A673 (cell line): ENCODE results near the gene ICAM4. TPM values are rescaled to one million over a fixed set of nuclear protein-coding genes. Genes with fewer than 3 reads are reported as not detected.

ENCODE experiments used
- BruUV-seq: library from RNA; stranded (reverse); fragments of 400-500 nt; replicated peaks from 2 replicates; lab custom pipeline; 2021; lab: Mats Ljungman, UMichigan
- CTCF ChIA-PET: fragments of 300-600 bp; sonication (Branson Sonifier 250); formaldehyde crosslinking; loops from one replicate; lab custom pipeline; 2022; ENCODE audit warnings: antibody characterized with exemption; lab: Charles Lee
- POLR2A ChIA-PET: fragments of 300-600 bp; sonication (Branson Sonifier 250); formaldehyde crosslinking; loops from one replicate; lab custom pipeline; 2022; ENCODE audit warnings: antibody characterized with exemption; ENCODE audit not compliant: low non-redundant PET; lab: Charles Lee
- DNase-seq: peaks from one replicate; pipeline ENCODE4 v3.0.0-alpha.2; 2015; ENCODE audit warnings: low spot score
- H3K27ac ChIP-seq: fragments of 200-600 bp; sonication (generic); 2 replicates; pipeline ENCODE4 v1.5.1; 2016; ENCODE audit warnings: mixed run types, low read depth, mild to moderate bottlenecking, mixed read lengths, antibody characterized with exemption, low read length; ENCODE audit not compliant: poor library complexity, severe bottlenecking
- H3K27me3 ChIP-seq: fragments of 200-600 bp; sonication (generic); replicated peaks from 2 replicates; pipeline ENCODE4 v1.6.1; 2017; ENCODE audit warnings: mixed run types, low read depth, mild to moderate bottlenecking, mixed read lengths, antibody characterized with exemption, low read length; ENCODE audit not compliant: insufficient read depth, poor library complexity
- H3K36me3 ChIP-seq: fragments of 200-600 bp; sonication (generic); 2 replicates; pipeline ENCODE4 v1.6.1; 2016; ENCODE audit warnings: mixed run types, mild to moderate bottlenecking, mixed read lengths, antibody characterized with exemption, low read length; ENCODE audit not compliant: insufficient read depth, poor library complexity, severe bottlenecking
- H3K4me1 ChIP-seq: fragments of 200-600 bp; sonication (generic); 2 replicates; pipeline ENCODE4 v1.6.1; 2017; ENCODE audit warnings: mixed run types, mild to moderate bottlenecking, mixed read lengths, antibody characterized with exemption, low read length; ENCODE audit not compliant: insufficient read depth, poor library complexity, severe bottlenecking
- H3K4me3 ChIP-seq: fragments of 200-600 bp; sonication (generic); 2 replicates; pipeline ENCODE4 v1.5.1; 2016; ENCODE audit warnings: low read depth, mixed run types, mild to moderate bottlenecking, mixed read lengths, low read length; ENCODE audit not compliant: poor library complexity, severe bottlenecking
- H3K9me3 ChIP-seq: fragments of 200-600 bp; sonication (generic); 2 replicates; pipeline ENCODE4 v1.6.1; 2016; ENCODE audit warnings: mixed run types, low read depth, mild to moderate bottlenecking, mixed read lengths, antibody characterized with exemption, low read length; ENCODE audit not compliant: poor library complexity, severe bottlenecking
- EZH2 ChIP-seq: fragments of 200-600 bp; sonication (generic); IDR thresholded peaks from 2 replicates; pipeline ENCODE4 v1.6.1; 2017; ENCODE audit warnings: borderline replicate concordance, low read depth, mild to moderate bottlenecking, mixed read lengths, antibody characterized with exemption, low read length; ENCODE audit not compliant: poor library complexity, severe bottlenecking
- intact Hi-C: fragments of 100-400 bp; cut with micrococcal nuclease; formaldehyde crosslinking; loops from one replicate; pipeline ENCODE4 v1.10.0; 2022; ENCODE audit not compliant: unreplicated experiment
- total RNA-seq: library from RNA; stranded (reverse); gene quantifications from 2 replicates; pipeline ENCODE4 v1.2.3, GENCODE V29; 2021
- TF ChIP-seq, protein P1 (sequence below): fragments of 300-800, 200-600 bp; sonication (generic); conservative IDR thresholded peaks from 2 replicates; pipeline ENCODE4 v1.5.1; 2017; ENCODE audit warnings: low read depth, mild to moderate bottlenecking, antibody characterized with exemption, low read length, moderate library complexity, mixed read lengths

ICAM4 gene
- total RNA-seq, 1 experiment from 2014 or later, result 0.58 TPM

DNA sequence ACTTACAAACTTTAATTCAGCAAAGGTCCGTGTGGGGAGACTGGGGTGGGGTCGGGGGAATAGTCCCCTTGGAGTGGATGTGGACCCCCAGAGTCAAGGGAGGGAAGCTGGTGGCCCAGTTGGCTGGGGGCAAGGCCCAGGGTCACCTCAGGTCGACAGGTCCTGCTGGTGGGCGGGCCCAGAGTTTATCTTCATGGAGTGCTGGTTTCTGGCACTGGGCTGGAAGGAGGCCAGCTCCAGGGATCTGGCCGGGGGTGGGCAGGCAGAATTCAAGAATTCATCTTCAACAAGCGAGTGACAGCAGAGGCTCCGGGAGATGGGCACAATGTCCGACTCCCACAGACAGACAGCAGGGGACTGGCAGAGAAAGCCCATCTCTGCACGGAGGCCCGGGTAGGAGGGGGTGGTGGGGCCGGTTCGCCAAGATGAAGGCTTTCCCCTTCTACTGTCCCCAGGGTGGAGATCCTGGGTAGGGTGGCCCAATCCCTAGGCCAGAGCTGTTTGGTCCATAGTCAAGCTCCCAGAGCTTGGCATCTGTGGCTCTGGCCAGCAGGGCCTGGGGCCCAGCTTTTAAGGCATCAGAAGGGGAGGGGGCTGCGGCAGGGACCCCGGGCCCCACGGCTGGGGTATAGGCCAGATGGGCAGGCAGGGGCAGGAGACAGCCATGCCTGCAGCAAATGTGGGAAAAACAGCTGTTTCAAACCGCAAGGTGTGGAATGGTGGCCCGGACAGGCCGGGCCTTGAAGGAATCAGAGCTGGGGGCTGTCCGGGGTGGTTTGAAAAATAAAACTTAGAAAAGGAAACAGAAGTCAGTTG, 29.7 kb downstream of the ICAM4 start:
- POLR2A ChIA-PET, result no interaction called here
- intact Hi-C loops, result no loop called here
- H3K4me1 ChIP-seq, result peaks cover 5% of the 10 kb centered on the region
- CTCF ChIA-PET, result no interaction called here
- peak overlapping the region; percentile 75 for H3K4me3 ChIP-seq
- DNase-seq, result no peak
- no peaks in the 10 kb centered on the region for H3K9me3 ChIP-seq
- peak overlapping the region; percentile 68 for H3K27ac ChIP-seq
- no peak for TF ChIP-seq EZH2
- TF ChIP-seq, protein P1, sequence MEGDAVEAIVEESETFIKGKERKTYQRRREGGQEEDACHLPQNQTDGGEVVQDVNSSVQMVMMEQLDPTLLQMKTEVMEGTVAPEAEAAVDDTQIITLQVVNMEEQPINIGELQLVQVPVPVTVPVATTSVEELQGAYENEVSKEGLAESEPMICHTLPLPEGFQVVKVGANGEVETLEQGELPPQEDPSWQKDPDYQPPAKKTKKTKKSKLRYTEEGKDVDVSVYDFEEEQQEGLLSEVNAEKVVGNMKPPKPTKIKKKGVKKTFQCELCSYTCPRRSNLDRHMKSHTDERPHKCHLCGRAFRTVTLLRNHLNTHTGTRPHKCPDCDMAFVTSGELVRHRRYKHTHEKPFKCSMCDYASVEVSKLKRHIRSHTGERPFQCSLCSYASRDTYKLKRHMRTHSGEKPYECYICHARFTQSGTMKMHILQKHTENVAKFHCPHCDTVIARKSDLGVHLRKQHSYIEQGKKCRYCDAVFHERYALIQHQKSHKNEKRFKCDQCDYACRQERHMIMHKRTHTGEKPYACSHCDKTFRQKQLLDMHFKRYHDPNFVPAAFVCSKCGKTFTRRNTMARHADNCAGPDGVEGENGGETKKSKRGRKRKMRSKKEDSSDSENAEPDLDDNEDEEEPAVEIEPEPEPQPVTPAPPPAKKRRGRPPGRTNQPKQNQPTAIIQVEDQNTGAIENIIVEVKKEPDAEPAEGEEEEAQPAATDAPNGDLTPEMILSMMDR, result no peak
- H3K36me3 ChIP-seq, result peaks cover 45% of the 10 kb centered on the region
- TSS peak; percentile 64 for BruUV-seq
- H3K27me3 ChIP-seq, result no peaks in the 10 kb centered on the region

DNA sequence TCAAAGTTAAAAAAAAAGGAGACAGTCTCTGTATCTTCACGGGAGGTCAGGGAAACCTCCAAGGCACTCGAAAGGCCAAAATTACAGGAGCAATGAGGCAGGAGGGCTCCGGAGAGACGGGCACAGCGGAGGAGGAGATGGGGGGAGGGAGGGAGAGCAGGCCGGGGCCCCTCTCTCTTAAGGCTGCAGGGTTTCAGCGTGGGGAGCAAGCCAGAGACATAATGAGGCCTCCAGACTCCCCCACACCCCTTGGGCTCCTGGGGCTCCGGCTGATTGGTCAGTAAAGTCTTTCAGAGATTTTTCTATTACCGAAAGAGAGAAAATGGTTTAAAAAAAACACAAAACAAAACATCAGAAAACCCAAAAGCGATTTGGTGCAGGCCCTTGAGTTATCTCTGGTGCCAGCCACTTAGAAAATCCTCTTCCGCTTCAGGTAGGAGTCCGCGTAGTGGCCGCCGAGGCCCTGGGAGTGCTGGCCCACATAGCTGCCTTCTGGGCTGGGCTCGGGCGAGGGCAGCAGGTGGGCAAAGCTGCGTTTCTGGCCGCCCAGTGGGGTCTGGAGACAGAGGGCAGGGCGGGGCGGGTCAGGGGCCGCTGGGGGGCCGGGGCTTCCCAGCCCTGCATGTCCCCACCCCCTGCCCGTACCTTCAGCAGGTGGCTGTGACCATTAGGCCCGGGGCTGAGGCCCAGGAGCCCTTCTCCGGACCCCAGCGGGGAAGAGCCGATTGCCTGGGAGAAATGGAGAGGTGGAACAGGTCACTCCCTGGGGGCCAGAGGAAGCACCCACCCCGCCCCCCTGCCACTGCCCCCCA, 30.5 kb downstream of the ICAM4 start:
- ChIA-PET CTCF (no interaction called here), POLR2A (no interaction called here)
- intact Hi-C loops, result no loop called here
- Histone ChIP-seq H3K4me3 (no peak overlapping the region), H3K36me3 (peaks cover 53% of the 10 kb centered on the region), H3K27ac (no peak overlapping the region), H3K9me3 (no peaks in the 10 kb centered on the region), H3K27me3 (no peaks in the 10 kb centered on the region), H3K4me1 (peaks cover 5% of the 10 kb centered on the region)
- no peak for DNase-seq
- BruUV-seq, result no TSS peak
- TF ChIP-seq, protein P1, result no peak
- no peak for TF ChIP-seq EZH2

DNA sequence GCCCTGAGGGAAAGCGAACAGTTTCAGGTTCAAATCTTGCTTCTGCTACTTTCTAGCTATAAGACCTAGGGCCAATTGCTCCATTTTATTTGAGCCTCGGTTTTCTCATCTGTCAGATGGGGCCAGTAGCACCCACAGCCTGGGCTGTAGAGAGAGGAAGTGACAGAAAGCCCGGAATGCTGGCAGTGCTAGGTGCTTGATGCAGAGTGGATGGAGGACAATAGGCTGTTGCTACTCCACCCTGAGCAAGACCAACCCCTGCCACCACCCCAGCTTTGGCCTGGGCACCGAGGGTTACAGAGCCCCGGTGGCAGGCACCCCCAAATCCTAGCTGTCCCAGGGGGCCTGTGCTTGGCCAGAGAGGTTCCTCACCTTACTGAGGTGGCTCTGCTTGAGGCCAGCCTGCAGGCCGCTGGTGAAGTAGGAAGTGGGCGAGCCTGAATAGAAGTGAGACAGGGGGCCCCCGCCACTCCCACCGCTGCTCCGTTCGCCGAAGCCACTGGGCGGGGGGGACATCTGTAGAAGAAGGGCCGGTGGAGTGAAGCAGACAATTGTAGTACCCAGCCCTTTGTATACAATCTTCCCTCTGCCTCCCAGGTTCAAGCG, 31.2 kb downstream of the ICAM4 start:
- CTCF ChIA-PET, result no interaction called here
- BruUV-seq, result no TSS peak

More for the DNA sequence above, 31.2 kb downstream of the ICAM4 start:
- Histone ChIP-seq H3K27ac (no peak overlapping the region), H3K27me3 (no peaks in the 10 kb centered on the region), H3K4me3 (no peak overlapping the region), H3K4me1 (peaks cover 5% of the 10 kb centered on the region), H3K36me3 (peaks cover 60% of the 10 kb centered on the region), H3K9me3 (no peaks in the 10 kb centered on the region)
- no peak for DNase-seq
- TF ChIP-seq EZH2, result no peak
- TF ChIP-seq, protein P1, result no peak
- POLR2A ChIA-PET, result no interaction called here
- intact Hi-C loops, result no loop called here
